ENCODE results near the gene TMEM38B. TPM values are rescaled to one million over a fixed set of nuclear protein-coding genes. Genes with fewer than 3 reads are reported as not detected.
"Not testable (repeated sequence)": the region's sequence is repeated elsewhere in the genome, so short reads cannot be mapped to it uniquely, and the experiment has no call there.

TMEM38B gene
- polyA plus RNA-seq, 1 donor = 41.7 TPM

- DNase-seq = no peak
Observed at GRCh38 chr9:105713260-105714019, 19.1 kb downstream of the TMEM38B start.

DNA sequence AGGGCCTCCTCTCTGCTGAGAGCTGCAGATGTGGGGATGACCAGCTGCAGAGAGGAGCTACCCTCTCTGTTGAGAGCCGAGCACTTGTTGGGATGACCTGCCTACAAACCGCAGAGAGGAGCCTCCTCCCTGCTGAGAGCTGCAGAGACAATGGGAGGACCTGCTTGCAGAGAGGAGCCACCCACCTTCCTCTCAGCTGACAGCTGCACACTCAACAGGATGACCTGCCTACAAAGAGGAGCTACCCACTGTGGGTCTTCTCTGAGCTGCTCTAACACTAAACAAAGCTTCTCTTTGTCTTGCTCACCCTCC, 19.6 kb downstream of the TMEM38B start:
- no peak for DNase-seq

- DNase-seq = no peak
Observed at GRCh38 chr9:105716146-105716545, 21.8 kb downstream of the TMEM38B start.

- DNase-seq = no peak
Observed at GRCh38 chr9:105722099-105722498, 27.8 kb downstream of the TMEM38B start.

DNA sequence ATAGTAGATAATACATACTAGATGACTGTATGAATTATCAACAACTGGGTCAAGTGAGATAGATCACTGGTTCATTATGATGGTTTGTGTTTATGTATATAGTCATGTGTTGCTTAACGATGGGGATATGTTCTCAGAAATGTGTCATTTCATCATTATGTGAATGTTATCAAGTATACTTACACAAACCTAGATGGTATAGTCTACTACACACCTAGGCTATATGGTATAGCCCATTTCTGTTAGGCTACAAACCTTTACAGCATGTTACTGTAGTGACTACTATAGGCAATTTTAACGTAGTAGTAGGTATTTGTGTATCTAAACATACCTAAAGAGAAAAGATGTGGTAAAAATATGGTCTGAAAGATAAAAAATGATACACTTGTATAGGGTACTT, 31.0 kb downstream of the TMEM38B start:
- DNase-seq = no peak

DNA sequence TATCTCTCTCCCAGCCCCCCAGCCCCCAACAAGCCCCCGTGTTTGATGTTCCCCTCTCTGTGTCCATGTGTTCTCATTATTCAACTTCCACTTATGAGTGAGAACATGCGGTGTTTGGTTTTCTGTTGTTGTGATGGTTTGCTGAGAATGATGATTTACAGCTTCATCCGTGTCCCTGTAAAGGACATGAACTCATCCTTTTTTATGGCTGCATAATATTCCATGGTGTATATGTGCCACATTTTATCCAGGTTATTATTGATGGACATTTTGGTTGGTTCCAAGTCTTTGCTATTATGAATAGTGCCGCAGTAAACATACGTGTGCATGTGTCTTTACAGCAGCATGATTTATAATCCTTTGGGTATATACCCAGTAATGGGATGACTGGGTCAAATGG, 33.9 kb downstream of the TMEM38B start:
- DNase-seq = not testable (repeated sequence)

- not testable (repeated sequence) for DNase-seq
Observed at GRCh38 chr9:105731420-105731819, 37.1 kb downstream of the TMEM38B start.

DNA sequence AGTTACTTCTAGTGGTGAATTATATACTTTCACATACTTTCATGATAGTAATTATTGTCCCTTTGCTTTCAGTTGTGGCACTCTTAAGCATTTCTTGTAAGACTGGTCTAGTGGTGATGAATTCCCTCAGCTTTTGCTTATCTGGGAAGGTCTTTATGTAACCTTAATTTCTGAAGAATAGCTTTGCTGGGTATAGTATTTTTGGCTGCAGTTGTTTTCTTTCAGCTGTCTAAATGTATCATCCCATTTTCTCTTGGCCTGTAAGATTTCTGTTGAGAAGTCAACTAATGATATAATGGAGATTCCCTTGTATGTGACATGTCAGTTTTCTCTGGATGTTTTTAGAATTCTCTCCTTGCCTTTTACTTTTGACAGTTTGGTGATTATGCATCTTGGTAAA, 41.0 kb downstream of the TMEM38B start:
- no peak for DNase-seq

DNA sequence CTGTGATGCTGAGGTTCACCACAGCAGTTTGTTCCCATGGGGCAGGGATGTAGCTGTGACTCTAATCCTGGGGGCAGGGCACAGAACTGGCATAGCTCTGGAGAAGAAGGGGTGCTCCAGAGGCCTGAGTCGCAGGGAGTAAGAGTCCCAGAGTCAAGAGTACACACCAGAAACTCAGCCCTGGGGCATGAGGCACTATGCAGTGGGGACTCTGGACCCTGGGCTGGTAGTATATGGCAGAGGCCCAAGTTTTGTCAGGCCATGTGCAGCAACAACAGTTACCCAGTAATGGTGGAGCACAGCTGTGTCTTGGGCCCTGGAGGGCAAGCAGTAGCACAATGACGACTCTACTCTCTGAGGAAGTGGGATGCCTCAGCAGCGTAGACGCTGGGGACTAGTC, 42.9 kb downstream of the TMEM38B start:
- DNase-seq = no peak

GRCh38 chr9:105742088-105742487, 47.7 kb downstream of the TMEM38B start:
- no peak for DNase-seq

- not testable (repeated sequence) for DNase-seq
Observed at GRCh38 chr9:105747325-105747724, 53.0 kb downstream of the TMEM38B start.

DNA sequence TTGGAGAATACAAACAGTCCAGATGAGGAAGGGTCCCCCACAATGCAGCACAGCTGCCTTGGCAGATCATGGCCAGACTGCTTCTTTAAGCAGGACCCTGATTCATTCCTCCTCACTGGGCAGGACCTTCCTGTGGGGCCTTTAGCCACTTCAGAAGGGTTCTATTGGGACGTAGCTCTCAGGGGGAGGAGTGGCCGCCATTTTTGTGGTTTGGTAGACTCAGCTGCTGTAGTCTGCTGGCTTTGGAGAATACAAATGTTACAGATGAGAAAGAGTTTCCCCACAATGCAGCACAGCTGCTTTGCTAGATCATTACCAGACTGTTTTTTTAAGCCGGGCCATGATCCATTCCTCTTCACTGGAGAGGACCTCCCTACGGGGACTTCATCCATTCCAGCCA, 57.4 kb downstream of the TMEM38B start:
- no peak for DNase-seq

DNA sequence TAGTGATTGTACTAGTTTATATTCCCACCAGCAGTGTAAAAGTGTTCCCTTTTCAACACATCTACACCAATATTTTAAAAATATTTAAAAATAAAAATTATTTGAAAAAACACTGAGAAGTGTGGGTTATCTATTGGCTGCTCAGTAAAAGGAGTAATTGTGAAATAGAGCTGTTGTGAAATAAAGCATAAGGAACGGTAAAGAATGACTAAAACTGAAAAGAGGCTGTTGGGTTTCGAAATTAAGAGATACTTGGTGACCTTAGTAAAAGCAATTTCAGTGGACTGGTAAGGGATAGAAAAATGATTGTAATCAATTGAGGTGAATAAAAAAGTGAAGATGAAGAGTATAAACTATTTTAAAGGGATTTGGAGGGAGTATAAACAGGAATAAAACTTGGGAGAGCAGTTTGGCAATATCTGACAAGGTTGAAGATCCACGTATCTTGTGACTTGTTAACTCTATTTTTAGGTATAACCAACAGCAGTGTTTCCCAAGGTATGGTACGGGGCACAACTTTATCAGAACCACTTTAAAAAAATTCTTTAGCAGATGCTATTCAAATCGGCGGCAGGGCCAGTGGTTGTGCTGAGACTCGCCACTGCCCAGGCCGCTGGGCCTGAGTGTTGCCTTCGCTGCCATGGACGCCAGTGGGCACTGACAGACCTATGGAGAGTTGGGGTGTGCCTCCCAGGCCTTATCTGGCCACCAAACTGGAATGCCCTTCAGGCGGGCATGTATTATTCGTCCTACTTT, 63.3 kb downstream of the TMEM38B start:
- no peak for DNase-seq

- no peak for DNase-seq
Observed at GRCh38 chr9:105760053-105760452, 65.7 kb downstream of the TMEM38B start.

- DNase-seq = not testable (repeated sequence)
Observed at GRCh38 chr9:105782561-105783494, 88.5 kb downstream of the TMEM38B start.

DNA sequence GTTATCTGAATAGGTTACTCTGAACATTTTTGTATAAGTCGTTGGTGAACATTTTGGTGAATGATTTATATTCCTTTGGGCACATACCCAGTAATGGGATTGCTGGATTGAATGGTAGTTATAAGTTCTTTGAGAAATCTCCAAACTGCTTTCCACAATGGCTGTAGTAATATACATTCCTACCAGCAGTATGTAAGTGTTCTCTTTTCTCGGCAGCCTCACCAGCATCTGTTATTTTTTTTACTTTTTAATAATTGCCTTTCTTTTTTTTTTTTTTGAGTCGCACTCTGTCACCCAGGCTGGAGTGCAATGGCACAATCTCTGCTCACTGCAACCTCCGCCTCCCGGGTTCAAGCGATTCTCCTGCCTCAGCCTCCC, 89.1 kb downstream of the TMEM38B start:
- not testable (repeated sequence) for DNase-seq

DNA sequence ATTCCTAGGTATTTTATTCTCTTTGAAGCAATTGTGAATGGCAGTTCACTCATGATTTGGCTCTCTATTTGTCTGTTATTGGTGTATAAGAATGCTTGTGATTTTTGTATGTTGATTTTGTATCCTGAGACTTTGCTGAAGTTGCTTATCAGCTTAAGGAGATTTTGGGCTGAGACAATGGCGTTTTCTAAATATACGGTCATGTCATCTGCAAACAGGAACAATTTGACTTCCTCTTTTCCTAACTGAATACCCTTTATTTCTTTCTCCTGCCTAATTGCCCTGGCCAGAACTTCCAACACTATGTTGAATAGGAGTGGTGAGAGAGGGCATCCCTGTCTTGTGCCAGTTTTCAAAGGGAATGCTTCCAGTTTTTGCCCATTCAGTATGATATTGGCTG, 92.5 kb downstream of the TMEM38B start:
- not testable (repeated sequence) for DNase-seq

DNA sequence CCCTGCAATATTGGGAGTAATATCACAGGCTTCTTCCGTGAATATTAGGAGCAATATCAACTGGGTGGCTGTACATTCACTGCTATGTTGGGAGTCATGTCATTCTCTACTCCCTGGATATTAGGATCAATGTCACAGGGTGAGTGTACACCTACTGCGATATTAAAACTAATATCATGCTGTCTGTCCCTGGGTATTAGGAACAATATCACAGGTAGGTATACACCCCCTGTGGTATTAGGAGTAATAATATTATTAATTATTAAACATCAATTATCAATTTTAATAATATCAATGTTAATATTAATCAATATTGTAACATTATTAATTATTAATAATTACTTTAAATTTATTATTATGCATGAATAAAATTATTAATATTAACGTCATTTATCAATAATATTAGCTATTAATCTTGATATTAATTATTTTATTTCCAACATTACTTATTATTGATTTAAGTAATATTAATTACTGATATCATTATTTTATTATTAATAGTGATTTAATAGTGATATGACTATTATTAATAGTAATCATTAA, 121.9 kb downstream of the TMEM38B start:
- DNase-seq = no peak

DNA sequence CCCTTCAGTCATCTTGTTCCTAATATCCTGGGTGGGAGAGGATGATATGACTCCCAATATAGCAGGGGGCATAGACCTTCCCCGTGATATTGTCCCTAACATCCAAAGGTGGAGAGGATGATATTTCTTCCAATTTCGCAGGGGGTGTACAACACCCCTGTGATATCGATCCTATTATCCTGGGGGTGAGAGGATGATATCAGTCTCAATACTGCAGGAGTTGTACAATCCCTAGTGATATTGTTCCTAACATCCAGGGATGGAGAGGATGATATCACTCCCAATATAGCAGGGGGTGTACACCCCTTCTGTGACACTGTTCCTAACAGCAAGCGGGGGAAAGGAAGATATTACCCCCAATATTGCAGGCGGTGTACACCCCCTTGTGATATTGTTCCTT, 122.6 kb downstream of the TMEM38B start:
- no peak for DNase-seq

- no peak for DNase-seq
Observed at GRCh38 chr9:105818903-105819302, 124.6 kb downstream of the TMEM38B start.

GRCh38 chr9:105822814-105823213, 128.5 kb downstream of the TMEM38B start:
- DNase-seq = no peak
